Kidney epithelial cell (primary cell): ENCODE data around the gene SETMAR. TPM values are rescaled to one million over a fixed set of nuclear protein-coding genes. Genes with fewer than 3 reads are reported as not detected.

Experiments
- DNase-seq: peaks from one replicate; pipeline ENCODE4 v3.0.0-alpha.2; 2010; ENCODE audit warnings: low read depth
- H3K27me3 ChIP-seq: 2 replicates; pipeline ENCODE4 v1.6.0; 2011; ENCODE audit warnings: low read length; ENCODE audit not compliant: control insufficient read depth, insufficient read depth
- H3K36me3 ChIP-seq: 2 replicates; pipeline ENCODE4 v1.5.1; 2011; ENCODE audit warnings: low read length; ENCODE audit not compliant: control insufficient read depth, insufficient read depth
- H3K4me3 ChIP-seq: 2 replicates; pipeline ENCODE4 v1.5.1; 2011; ENCODE audit warnings: low read depth, mild to moderate bottlenecking, control low read depth, low read length
- total RNA-seq: library from RNA; depleted of rRNA; stranded (reverse); fragments of >200 nt; gene quantifications from 2 replicates; pipeline ENCODE4 v1.2.3, GENCODE V29; 2015
- TF ChIP-seq, protein P1 (sequence below): IDR thresholded peaks from 2 replicates; pipeline ENCODE4 v1.5.1; 2011; ENCODE audit warnings: mild to moderate bottlenecking, moderate library complexity, low read length, control low read depth, inconsistent platforms; ENCODE audit not compliant: insufficient read depth, poor library complexity, severe bottlenecking

The SETMAR gene
- total RNA-seq, 1 donor from 2014 or later: 17.8 TPM

DNA sequence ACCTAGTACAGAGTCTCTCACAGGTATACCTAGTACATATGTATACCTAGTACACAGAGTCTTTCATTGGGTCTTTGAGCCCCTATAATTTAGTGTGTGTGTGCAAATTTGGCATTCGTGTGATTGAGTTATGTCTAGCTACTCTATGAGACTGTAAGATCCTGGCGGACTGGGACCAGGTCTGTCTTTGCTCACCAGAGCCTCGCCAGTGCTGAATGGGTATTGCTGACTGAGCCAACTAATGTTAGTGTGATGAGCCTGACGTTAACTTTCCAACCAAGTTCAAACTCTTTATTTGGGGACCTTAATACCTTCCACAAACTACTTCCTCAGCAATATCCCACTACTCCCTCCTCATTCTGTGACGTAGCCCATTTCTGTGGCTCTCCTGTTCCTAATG lies 35.6 kb downstream of the SETMAR start:
- TF ChIP-seq, protein P1, sequence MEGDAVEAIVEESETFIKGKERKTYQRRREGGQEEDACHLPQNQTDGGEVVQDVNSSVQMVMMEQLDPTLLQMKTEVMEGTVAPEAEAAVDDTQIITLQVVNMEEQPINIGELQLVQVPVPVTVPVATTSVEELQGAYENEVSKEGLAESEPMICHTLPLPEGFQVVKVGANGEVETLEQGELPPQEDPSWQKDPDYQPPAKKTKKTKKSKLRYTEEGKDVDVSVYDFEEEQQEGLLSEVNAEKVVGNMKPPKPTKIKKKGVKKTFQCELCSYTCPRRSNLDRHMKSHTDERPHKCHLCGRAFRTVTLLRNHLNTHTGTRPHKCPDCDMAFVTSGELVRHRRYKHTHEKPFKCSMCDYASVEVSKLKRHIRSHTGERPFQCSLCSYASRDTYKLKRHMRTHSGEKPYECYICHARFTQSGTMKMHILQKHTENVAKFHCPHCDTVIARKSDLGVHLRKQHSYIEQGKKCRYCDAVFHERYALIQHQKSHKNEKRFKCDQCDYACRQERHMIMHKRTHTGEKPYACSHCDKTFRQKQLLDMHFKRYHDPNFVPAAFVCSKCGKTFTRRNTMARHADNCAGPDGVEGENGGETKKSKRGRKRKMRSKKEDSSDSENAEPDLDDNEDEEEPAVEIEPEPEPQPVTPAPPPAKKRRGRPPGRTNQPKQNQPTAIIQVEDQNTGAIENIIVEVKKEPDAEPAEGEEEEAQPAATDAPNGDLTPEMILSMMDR: no peak
- no peak for DNase-seq

DNA sequence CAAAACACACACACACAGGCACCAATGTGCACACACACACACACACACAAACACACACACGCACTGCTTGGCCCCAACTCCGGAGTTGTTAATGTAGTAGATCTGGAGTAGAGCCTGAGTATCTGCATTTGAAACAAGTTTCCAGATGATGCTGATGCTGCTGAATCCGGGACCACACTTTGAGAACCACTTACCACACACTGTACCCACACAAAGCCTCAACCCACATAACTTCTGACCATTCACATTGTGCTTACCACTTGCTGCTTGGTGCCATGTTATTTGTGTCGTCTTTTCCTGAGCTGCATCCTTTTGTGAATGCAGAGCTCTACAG lies 36.9 kb downstream of the SETMAR start:
- TF ChIP-seq, protein P1: no peak
- H3K27me3 ChIP-seq: no peaks in the 10 kb centered on the region
- H3K36me3 ChIP-seq: no peaks in the 10 kb centered on the region
- no peak for DNase-seq
- no peak overlapping the region for H3K4me3 ChIP-seq

More for the DNA sequence above, 35.6 kb downstream of the SETMAR start:
- H3K4me3 ChIP-seq: no peak overlapping the region
- H3K36me3 ChIP-seq: no peaks in the 10 kb centered on the region
- H3K27me3 ChIP-seq: no peaks in the 10 kb centered on the region

DNA sequence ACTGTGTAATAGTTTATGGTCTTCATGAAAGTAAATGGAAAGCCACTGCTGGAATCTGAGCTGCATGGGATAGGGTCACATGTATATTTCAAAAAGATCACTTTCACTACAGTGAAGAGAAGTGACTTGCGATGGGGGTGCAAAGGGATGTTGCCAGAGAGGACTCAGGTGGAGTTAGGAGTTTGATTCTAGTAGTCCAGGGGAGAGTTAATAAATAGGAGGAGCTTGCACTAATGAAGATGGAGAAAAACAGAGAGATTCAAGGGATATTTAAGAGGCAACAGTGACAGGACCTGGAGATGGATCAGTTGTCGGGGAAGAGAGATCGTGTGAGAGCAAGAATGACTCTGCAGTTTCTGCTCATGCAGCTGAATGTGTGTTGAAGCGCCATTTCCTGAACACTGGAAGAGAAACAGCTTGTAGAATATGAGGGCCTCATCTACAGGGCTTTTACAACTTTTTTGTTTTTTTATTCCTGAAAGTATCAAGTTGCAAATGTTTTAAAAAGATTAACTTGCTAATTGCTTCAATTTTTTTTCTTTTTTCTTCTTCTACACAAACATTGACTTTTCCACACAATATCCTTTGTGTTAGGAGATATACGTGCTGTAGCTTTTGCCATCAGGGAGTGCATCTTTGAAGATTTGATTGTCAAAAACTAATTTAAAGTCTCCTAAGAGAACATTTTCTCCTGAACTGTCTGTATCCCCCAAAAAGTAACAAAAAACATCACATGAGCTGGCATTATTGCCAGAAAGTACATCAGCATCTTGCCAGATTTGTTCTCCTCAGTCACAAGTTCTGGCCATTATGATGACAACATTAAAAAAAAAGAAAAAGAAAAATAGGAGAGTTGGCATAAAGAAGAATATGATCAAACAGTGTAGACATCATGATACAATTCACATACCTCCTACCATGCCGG lies 37.5 kb downstream of the SETMAR start:
- TF ChIP-seq, protein P1: no peak
- no peak for DNase-seq
- Histone ChIP-seq H3K4me3 (no peak overlapping the region), H3K27me3 (no peaks in the 10 kb centered on the region), H3K36me3 (no peaks in the 10 kb centered on the region)

GRCh38 chr3:4341336-4341675 lies 38.1 kb downstream of the SETMAR start:
- no peaks in the 10 kb centered on the region for H3K27me3 ChIP-seq
- no peak for DNase-seq
- TF ChIP-seq, protein P1: no peak
- H3K4me3 ChIP-seq: no peak overlapping the region
- no peaks in the 10 kb centered on the region for H3K36me3 ChIP-seq

- Histone ChIP-seq H3K36me3 (no peaks in the 10 kb centered on the region), H3K4me3 (no peak overlapping the region), H3K27me3 (no peaks in the 10 kb centered on the region)
- TF ChIP-seq, protein P1: no peak
- DNase-seq: no peak
These were observed 40.1 kb downstream of the SETMAR start for GRCh38 chr3:4343258-4343657.

- peak; percentile 12 for DNase-seq
- H3K4me3 ChIP-seq: no peak overlapping the region
- TF ChIP-seq, protein P1: peak; percentile 62
- H3K36me3 ChIP-seq: no peaks in the 10 kb centered on the region
- no peaks in the 10 kb centered on the region for H3K27me3 ChIP-seq
These were observed 47.6 kb downstream of the SETMAR start for GRCh38 chr3:4350789-4351163.
